ENCODE measurements around the gene UGT2B15.
"Not testable (repeated sequence)": the region's sequence is repeated elsewhere in the genome, so short reads cannot be mapped to it uniquely, and the experiment has no call there.

The UGT2B15 gene

DNA sequence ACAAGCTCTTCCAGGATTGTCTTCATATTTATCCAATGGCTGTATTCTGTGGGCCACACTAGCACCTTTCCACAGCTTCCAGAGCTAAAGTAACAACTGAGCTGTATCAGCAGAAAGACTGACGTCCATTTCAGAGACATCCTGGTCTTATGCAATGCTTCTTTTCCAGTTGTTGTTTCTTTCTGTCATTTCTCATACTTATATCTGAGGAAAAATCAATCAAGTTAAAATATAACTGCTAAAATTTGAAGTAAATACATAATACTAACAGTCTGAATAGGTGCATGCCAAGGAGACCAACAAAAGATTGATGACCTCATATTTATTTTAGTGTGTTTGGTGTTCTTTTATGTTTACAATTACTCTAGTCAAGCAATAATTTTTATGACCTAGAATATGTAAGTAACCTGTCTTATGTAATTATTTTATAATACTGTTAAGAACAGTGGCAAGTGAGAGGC, at the start of gene UGT2B15:
UGT2B15 (minus strand) TSS at position 174 of the 461 bp plus-strand sequence; CDS start at position 140, 34 bp downstream.
- not testable (repeated sequence) for DNase-seq (ENCODE audit: low read depth in 2 of 2, low spot score in 1 of 2)

DNA sequence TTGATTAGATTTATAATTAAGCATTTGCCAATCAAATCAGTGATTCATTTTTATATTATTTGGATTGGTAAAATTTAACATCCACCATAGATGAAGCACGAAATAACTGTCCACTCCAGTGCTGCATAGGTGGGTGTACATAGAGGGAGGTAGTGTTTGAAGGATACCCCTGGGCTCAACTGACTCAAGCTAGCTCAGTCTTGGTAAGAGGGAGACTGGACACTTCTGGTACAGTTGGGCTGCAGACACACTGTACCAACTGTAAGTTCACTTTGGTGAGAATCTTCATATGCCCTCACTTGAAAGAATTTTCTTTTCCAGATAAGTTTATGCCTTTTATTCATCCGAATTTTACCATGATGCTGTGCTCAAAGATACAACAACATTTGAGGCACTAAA, 48.6 kb upstream of the UGT2B15 start:
- no peak for DNase-seq (ENCODE audit: low read depth in 2 of 2, low spot score in 1 of 2)

DNA sequence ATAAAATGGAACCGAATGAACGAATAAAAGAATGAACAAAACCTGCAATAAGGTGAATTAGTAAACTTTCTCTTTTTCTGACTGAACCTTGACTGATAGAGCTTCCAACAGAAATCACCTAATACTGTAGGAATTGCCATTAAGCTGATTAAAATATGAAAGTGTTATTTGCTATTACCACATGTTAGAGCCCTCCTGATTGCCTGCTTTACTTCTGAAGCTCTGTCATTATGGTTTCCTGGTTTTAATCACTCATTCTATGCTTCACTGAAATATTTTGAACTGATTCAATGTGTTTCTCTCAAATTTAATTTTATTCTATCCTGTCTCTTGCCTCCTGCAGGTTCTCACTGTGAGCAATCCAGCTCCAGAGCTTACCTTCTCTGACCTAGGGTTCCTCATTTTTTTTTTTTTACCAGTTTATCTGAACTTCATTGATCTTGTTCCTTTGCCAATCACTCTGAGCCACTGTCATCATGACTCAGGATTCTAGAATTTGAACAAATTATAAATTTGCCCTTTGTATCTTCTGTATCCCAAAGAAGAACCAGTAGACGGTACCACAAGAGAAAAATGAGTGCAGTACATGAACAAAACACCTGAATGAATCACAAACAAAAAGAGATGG, 48.1 kb upstream of the UGT2B15 start:
- DNase-seq (ENCODE audit: low read depth in 2 of 2, low spot score in 1 of 2), result no peak

DNA sequence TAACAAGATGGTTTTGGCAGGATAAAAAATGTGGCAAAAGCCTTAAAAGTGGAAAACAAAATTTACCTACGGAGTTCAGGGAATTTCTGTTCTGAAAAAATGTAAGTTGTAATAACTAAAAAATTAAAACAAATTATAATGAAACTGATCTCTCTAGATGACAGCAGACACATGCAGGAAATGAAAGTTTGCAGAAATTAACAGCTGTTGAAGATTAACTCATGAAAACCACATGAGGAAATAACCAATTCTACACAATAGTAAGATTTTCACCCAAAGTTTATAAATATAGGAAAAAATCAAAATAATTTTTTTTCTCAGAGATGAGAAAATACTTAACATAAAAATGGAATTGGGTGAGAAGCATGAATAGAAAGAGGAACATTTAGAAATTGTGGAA, 47.5 kb upstream of the UGT2B15 start:
- DNase-seq (ENCODE audit: low read depth in 2 of 2, low spot score in 1 of 2), result no peak

DNA sequence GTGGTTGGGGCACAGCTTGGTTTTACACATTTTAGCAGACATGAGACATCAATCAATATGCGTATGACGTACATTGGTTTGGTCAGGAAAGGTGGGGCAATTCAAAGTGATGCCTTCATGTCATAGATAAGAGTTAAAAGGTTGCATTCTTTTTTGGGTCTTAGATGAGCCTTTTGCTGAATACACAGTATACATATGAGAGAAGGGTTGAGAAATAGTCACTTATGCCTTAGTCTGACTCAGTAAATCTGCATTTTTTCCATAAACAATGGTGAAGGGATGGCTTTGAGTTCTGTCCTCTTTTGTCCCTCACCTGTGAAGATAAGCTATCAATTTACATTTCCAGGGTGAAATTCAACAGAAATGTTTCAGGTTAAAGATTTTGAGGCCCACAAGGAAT, 43.9 kb upstream of the UGT2B15 start:
- DNase-seq (ENCODE audit: low read depth in 2 of 2, low spot score in 1 of 2), result no peak

DNA sequence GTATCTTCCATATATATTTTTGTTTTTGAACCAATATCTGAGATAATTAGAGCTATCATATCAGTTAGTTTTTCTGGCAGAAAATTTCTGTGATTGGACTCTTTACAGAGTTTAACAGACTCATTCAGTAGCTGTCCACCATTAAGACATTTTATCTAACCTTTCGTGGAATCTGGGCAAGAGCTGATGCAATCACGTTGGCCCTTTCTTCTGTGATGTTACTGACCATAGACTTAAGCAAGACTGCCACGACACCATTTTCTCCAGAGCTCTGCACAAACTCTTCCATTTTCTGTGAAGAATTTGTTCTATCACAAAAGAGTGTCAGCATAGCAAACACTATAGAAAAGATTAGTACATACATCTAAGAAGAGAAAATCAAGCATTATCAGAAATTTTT, 41.8 kb upstream of the UGT2B15 start:
- DNase-seq (ENCODE audit: low read depth in 2 of 2, low spot score in 1 of 2), result no peak

DNA sequence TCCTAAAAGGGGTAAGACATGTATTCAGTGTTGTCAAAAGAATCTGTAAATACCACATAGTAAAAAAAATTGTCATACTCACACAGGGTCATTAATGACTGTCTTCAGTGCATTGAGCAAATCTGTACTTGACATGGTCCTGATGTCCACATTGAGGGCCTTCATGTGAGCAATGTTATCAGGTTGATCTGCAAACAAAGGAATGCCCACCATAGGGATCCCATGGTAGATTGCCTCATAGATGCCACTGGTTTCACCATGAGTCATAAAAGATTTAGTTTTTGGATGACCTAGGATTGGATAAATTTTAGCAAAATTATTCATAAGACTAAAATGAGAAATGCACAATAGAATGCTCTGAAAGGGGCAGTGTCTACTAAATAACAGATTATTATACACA, 38.1 kb upstream of the UGT2B15 start:
- no peak for DNase-seq (ENCODE audit: low read depth in 2 of 2, low spot score in 1 of 2)

DNA sequence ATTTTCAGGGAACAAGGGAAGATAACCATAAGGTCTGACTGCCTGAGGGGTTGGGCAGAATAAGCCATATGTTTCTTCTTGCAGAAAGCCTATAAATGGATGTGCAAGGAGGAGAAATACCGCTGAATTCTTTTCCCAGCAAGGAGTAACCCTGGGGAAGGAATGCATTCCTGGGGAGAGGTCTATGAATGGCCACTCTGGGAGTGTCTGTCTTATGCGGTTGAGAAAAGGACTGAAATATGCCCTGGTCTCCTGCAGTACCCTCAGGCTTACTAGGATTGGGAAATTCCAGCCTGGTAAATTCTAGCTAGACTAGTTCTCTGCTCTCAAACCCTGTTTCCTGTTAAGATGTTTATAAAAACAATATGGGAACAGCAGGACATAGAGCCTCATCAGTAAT, 32.7 kb upstream of the UGT2B15 start:
- DNase-seq (ENCODE audit: low read depth in 2 of 2, low spot score in 1 of 2), result not testable (repeated sequence)

DNA sequence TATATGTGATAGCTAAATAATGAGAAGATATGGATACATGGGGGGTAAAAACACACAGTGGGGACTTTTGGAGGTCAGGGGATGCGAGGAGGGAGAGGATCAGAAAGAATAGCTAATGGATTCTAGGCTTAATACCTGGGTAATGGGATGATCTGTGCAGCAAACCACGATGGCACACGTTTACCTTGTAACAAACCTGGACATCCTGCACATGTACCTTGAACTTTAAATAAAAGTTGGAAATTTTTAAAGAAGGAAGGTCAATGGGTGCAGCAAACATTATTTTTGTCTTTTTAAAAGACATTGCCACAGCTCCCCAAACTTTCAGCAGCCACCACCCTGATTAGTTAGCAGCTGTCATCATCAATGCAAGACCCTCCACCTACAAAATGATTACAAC, 29.7 kb upstream of the UGT2B15 start:
- DNase-seq (ENCODE audit: low read depth in 2 of 2, low spot score in 1 of 2), result no peak

DNA sequence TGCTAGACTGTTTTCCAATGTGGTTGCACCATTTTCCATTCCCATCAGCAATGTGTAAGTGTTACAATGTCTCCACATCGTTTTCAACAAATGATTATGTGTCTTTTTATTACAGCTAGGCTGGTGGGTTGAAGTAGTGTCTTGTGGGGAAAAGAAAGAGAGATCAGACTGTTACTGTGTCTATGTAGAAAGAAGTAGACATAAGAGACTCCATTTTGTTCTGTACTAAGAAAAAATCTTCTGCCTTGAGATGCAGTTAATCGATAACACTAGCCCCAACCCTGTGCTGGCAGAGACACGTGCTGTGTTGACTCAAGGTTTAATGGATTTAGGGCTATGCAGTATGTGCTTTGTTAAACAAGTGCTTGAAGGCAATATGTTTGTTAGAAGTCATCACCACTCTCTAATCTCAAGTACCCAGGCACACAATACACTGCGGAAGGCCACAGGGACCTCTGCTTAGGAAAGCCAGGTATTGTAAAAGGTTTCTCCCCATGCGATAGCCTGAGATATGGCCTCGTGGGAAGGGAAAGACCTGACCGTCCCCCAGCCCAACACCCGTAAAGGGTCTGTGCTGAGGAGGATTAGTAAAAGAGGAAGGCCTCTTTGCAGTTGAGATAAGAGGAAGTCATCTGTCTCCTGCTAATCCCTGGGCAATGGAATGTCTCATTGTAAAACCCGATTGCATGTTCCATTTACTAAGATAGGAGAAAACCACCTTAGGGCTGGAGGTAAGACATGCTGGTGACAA, 23.0 kb upstream of the UGT2B15 start:
- no peak for DNase-seq (ENCODE audit: low read depth in 2 of 2, low spot score in 1 of 2)

DNA sequence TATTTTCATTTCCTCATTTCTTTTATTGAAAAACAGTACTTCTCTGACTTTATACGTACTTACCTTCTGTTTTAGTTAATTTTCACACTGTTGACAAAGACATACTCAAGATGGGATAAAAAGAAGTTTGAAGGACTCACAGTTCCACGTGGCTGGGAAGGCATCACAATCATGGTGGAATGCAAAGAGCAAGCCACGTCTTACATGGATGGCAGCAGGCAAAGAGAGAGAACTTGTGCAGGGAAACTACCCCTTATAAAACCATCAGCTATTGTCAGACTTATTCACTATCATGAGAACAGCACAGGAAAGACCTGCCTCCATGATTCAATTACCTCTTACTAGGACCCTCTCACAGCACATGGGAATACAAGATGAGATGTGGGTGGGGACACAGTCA, 20.7 kb upstream of the UGT2B15 start:
- no peak for DNase-seq (ENCODE audit: low read depth in 2 of 2, low spot score in 1 of 2)

DNA sequence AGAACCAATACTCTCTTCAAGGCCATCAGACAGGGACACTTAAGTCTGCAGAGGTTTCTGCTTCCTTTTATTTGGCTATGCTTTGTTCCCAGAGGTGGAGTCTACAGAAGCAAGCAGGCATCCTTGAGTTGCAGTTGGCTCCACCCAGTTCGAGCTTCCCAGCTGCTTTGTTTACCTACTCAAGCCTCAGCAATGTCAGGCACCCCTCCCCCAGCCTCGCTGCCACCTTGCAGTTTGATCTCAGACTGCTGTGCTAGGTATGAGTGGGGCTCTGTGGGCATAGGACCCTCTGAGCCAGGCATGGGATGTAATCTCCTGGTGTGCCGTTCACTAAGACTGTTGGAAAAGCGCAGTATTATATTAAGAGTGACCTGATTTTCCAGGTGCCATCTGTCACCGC, 12.6 kb upstream of the UGT2B15 start:
- DNase-seq (ENCODE audit: low read depth in 2 of 2, low spot score in 1 of 2), result no peak

DNA sequence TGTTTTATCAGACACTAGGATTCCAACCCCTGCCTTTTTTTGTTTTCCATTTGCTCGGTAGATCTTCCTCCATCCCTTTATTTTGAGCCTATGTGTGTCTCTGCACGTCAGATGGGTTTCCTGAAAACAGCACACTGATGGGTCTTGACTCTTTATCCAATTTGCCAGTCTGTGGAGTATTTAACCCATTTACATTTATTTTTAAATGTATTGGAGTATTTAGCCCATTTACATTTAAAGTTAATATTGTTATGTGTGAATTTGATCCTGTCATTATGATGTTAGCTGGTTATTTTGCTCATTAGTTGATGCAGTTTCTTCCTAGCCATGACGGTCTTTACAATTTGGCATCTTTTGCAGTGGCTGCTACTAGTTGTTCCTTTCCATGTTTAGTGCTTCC, 10.8 kb upstream of the UGT2B15 start:
- not testable (repeated sequence) for DNase-seq (ENCODE audit: low read depth in 2 of 2, low spot score in 1 of 2)

DNA sequence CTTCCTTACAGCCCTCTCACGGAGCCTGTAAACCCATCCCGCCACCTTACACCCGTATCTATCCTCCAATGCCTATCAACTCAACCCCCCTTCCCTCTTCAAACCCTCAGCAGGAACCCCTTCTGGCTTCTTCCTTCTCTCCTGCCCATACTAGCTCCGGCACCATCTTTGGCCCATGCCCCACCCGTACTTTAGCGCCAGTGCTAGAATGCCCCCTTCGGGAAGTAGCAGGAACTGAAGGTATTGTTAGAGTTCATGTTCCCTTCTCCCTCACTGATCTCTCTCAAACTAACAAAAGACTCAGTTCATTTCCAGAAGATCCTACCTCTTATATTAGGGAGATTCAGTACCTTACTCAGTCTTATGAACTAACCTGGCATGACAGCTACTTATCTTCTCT, 2.7 kb upstream of the UGT2B15 start:
- DNase-seq (ENCODE audit: low read depth in 2 of 2, low spot score in 1 of 2), result no peak

DNA sequence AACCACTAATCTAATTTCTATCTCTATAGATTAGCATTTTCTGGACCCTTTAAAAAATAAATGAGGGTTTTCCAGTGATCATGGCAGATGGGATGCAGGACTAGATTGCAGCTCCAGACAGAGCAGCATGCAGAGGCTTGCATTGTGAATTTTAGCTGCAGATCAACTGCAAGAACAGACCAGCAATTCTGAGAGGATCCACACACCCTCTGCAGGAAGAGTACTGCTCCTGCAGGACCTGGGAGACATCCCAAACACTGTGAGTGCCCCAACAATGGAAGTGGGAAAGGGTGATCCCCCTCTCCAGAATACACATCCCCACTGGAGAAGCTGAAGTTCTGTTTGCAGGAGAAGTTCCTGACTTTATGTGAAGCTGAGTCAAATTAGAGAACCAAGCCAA, 765 bp upstream of the UGT2B15 start:
- not testable (repeated sequence) for DNase-seq (ENCODE audit: low read depth in 2 of 2, low spot score in 1 of 2)

DNA sequence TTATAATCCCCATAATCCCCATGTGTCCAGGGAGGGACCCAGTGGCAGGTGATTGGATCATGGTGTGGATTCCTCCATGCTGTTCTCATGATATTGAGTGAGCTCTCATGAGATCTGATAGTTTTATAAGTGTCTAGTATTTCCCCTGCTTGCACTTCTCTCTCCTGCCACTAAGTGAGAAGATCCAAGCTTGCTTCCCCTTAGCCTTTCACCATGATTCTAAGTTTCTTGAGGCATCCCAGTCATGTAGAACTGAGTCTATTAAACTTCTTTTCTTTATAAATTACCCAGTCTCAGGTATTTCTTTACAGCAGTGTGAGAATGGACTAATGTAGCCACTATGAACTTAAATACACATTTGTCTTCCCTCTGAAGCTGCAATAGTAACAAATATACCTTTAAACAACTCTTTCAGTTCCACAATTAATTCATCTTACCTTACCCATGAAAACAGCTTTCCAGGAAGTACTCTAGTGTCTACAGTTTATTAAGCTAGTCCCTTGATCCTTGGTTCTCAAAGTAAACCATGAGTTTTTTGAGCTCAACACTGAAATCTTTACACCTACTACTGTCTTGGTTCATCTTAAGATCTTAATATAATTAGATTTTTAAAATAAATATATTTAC, 1.8 kb downstream of the UGT2B15 start:
- DNase-seq (ENCODE audit: low read depth in 2 of 2, low spot score in 1 of 2), result not testable (repeated sequence)

DNA sequence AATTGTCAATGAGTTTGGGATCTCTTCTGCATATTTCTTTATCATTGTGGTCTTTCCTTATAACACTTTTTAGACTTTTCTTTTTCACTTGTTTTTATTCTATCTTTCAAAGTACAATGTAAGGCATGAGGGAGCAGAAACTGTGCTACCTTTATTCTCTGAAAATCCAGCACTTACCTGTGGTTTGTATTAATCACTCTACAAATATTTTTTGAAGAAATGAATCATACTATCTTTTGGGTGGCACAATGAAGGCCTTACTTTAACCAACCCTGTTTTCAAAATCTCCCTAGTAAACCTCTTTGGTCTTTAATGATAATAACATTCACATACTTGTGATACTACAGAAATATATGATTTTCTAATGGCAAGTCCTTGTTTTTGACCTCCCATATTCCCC, 2.9 kb downstream of the UGT2B15 start:
- not testable (repeated sequence) for DNase-seq (ENCODE audit: low read depth in 2 of 2, low spot score in 1 of 2)

DNA sequence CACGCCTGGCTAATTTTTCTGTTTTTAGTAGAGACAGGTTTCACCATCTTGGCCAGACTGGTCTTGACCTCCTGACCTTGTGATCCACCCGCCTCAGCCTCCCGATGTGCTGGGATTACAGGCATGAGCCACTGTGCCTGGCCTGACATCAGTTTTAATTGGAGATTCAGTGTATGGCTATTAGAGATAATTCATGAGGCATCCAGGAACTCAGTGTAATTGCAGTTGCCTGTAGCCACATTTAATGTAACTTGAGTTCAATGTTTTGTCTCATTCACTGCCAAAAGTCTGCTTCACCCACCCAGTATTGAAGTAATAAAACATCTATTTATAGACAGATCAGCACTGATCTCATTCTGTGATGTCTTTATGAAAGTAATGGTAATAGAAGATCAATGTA, 5.7 kb downstream of the UGT2B15 start:
- not testable (repeated sequence) for DNase-seq (ENCODE audit: low read depth in 2 of 2, low spot score in 1 of 2)

DNA sequence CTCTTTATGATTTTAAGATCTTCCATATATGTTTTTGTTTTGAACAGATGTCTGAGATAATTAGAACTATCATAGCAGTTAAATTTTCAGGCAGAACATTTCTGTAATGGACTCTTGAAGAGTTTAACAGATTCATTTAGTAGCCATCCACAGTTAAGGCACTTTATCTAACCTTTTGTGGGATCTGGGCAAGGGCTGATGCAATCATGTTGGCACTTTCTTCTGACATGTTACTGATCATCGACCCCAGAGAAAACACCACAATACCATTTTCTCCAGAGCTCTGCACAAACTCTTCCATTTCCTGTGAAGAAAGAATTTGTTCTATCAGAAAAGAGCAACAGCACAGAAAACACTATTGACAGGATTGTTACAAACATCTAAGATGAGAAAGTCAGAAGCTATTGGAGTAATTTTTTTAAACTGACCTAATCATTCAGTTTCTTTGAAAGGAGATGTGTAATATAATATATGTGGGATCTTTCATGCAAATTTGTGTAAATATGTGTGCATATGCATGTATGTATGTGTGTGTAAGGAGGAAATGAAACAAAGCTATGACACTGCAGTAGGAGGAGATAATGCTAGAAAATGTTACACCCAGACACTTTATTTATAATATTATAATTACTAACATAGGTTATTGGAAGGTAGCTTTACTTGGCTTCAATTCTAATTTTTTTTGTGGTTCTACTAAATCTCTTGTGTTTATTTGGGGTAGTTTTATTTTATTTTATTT, 7.4 kb downstream of the UGT2B15 start:
- not testable (repeated sequence) for DNase-seq (ENCODE audit: low read depth in 2 of 2, low spot score in 1 of 2)

DNA sequence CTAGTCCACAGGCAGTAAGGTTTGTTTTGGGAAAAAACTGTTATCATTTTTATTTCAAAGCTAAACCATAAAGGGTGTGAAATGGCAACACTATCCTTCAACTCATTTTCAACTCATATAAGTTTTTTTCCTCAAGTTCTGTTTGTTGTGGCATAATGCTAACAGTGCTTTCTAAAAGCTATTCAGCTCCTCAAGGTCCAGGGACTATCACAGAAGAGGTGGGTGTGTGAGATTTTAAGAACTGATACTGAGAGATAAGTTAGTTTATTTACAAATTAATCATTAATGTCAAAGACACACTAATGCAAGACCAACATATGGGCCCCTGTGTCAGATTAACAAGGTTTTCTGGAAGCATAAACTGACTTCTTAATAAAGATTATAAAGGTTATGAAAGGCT, 11.8 kb downstream of the UGT2B15 start:
- no peak for DNase-seq (ENCODE audit: low read depth in 2 of 2, low spot score in 1 of 2)

DNA sequence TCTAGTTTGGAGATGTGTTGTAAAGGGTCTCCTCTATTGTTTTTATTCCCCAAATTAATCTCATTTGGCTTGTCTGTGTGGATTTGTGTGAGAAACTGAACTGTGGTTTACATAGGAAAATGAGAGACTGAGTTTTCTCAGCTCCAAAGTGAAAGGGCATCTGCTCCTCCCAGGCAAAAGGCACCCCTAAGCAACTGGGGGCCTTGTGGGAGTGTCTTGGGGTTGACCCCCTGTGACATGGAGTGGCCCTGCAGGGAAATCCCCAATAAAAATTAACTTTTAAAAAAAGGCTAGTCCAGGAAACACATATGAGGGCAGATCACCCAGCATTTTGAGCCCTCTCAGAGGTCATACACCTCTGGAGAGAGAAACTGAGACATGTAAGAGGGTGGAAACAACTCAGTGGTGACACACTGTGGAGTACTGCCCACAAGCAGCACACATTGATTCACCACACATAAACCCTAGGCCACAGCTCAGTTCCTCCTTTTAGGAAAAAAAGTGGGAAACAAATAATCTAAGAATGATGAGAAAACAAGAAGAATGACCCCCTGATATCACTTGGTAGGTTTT, 13.3 kb downstream of the UGT2B15 start:
- DNase-seq (ENCODE audit: low read depth in 2 of 2, low spot score in 1 of 2), result not testable (repeated sequence)

Measured in stimulated activated CD8-positive, alpha-beta memory T cell treated with anti-CD3 and anti-CD28 coated beads, Interleukin-4, amount 100 ng/mL, for 4 hours (primary cell).